OCI-LY7 (cell line): ENCODE results near the gene RFPL4A.

Experiments used
- CTCF ChIP-seq: fragments of 200-600 bp; sonication (generic); conservative IDR thresholded peaks from 2 replicates; pipeline ENCODE4 v1.5.1; 2014; ENCODE audit warnings: mild to moderate bottlenecking, antibody characterized with exemption, low read length, moderate library complexity, mixed read lengths
- EZH2phosphoT487 ChIP-seq: fragments of 200-600 bp; sonication (generic); IDR thresholded peaks from 2 replicates; pipeline ENCODE4 v1.6.1; 2018; ENCODE audit warnings: low read depth, borderline replicate concordance, mild to moderate bottlenecking, mixed run types, antibody characterized with exemption, low read length, moderate library complexity, mixed read lengths

- TF ChIP-seq CTCF (no peak), EZH2phosphoT487 (no peak)
Observed at GRCh38 chr19:55801416-55801815, 42.5 kb downstream of the RFPL4A start.
